K562 (cell line): ENCODE results near the gene NPDC1. TPM values are rescaled to one million over a fixed set of nuclear protein-coding genes. Genes with fewer than 3 reads are reported as not detected.

Source experiments
- MCM2 ChIP-seq: fragments of 450-650 bp; IDR thresholded peaks from 2 replicates; pipeline ENCODE4 v1.6.1; 2017; ENCODE audit warnings: low read depth, mild to moderate bottlenecking
- polyA plus RNA-seq, 8 experiments: library from polyadenylated mRNA; depleted of rRNA in 4 of 8; stranded (reverse) in 5 of 8; unstranded in 3 of 8; fragments of >200 nt; fragmentation: Nextera tagmentation in 2 of 8; fragmentation: Illumina TruSeq in 1 of 8; extraction: Ambion mirVana in 2 of 8; extraction: Trizol in 1 of 8; gene quantifications; 2 replicates each; pipeline versions ENCODE4 v1.2.1 to v1.2.3, GENCODE V29; 2011 to 2014; ENCODE audit warnings: inconsistent platforms in 1 of 8, missing spikeins in 1 of 8
- total RNA-seq, 7 experiments: library from RNA; depleted of rRNA in 6 of 7; stranded (reverse); fragments of >200 nt in 6 of 7; fragmentation: Illumina TruSeq in 2 of 7; extraction: Trizol in 2 of 7; gene quantifications; 2 replicates each; pipeline versions ENCODE4 v1.2.1 to v1.2.3, GENCODE V29; 2011 to 2021; ENCODE audit warnings: low replicate concordance in 1 of 7
- TF ChIP-seq, protein P1 (sequence below): sonication (generic); formaldehyde crosslinking; IDR thresholded peaks from 2 replicates; pipeline ENCODE4 v1.8.0; 2023; ENCODE audit warnings: missing genetic modification reagents, mild to moderate bottlenecking, borderline replicate concordance

Gene NPDC1
- total and polyA plus RNA-seq, 9 of the 15 experiments (the other 6 are each of a cell fraction or from before 2014, with no cell fraction given) = 0.06 to 2.1 (median 0.53) TPM; not detected in 3

DNA sequence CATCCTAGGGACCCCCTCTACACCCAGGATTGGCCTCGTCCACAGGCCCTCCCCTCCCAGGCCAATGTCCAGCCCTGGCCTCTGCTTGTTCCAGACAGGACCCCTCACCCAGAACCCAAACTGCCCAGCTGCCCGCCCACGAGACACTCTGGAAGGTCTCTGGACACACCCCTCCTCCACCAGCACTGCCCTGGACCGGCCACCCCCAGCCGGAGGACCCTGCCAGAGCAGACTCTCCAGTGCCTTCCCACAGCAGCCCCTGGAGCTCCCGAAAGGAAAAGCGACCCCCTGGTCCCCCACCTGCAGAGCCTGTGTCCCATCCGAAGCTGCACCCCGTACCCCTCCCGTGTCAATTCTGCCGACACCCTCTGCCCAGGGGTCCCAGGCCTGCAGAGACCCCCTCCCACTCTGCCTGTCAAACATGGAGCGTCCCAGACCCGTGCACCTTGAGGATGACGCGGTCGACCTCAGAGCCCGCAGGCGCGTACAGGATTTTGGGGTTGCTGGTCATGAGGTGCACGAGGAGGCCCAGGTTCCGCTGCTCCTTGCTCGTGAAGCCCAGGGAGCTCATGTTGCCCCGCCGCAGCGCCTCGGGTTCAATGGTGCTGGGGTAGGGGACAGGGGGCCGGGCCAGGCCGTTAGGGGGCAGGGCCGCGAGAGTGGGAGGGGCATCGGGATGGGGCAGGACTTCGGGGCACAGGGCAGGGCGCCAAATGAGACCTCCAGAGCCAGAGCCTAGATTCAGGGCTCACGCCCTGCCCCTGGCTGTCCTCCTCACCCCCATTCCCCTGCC lies 25.9 kb downstream of the NPDC1 start (continued):
- TF ChIP-seq, protein P1, sequence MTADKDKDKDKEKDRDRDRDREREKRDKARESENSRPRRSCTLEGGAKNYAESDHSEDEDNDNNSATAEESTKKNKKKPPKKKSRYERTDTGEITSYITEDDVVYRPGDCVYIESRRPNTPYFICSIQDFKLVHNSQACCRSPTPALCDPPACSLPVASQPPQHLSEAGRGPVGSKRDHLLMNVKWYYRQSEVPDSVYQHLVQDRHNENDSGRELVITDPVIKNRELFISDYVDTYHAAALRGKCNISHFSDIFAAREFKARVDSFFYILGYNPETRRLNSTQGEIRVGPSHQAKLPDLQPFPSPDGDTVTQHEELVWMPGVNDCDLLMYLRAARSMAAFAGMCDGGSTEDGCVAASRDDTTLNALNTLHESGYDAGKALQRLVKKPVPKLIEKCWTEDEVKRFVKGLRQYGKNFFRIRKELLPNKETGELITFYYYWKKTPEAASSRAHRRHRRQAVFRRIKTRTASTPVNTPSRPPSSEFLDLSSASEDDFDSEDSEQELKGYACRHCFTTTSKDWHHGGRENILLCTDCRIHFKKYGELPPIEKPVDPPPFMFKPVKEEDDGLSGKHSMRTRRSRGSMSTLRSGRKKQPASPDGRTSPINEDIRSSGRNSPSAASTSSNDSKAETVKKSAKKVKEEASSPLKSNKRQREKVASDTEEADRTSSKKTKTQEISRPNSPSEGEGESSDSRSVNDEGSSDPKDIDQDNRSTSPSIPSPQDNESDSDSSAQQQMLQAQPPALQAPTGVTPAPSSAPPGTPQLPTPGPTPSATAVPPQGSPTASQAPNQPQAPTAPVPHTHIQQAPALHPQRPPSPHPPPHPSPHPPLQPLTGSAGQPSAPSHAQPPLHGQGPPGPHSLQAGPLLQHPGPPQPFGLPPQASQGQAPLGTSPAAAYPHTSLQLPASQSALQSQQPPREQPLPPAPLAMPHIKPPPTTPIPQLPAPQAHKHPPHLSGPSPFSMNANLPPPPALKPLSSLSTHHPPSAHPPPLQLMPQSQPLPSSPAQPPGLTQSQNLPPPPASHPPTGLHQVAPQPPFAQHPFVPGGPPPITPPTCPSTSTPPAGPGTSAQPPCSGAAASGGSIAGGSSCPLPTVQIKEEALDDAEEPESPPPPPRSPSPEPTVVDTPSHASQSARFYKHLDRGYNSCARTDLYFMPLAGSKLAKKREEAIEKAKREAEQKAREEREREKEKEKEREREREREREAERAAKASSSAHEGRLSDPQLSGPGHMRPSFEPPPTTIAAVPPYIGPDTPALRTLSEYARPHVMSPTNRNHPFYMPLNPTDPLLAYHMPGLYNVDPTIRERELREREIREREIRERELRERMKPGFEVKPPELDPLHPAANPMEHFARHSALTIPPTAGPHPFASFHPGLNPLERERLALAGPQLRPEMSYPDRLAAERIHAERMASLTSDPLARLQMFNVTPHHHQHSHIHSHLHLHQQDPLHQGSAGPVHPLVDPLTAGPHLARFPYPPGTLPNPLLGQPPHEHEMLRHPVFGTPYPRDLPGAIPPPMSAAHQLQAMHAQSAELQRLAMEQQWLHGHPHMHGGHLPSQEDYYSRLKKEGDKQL (CRISPR knock-in tag) = no peak
- no peak for TF ChIP-seq MCM2
